ENCODE results near the gene SLC35E3.

DNA sequence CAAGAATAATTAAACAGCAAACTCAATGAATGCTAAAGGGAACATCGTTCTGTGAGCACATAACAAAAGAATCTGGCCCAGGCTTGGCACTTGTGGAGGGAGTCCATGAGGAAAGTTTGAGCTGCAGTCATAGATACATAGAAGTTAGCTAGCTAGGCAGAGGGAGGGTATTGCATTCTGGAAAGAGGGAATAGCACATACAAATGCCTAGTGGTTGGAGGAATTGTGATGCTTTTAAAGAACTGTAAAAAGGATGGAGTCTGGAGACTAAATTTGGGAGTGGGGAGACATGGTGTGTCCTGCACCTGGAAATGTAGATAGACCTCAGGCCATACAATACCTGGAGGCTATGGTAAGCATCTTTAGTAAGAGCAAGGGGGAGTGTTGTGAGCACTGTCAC, 24.0 kb downstream of the SLC35E3 start:
- TF ChIP-seq, protein P1, sequence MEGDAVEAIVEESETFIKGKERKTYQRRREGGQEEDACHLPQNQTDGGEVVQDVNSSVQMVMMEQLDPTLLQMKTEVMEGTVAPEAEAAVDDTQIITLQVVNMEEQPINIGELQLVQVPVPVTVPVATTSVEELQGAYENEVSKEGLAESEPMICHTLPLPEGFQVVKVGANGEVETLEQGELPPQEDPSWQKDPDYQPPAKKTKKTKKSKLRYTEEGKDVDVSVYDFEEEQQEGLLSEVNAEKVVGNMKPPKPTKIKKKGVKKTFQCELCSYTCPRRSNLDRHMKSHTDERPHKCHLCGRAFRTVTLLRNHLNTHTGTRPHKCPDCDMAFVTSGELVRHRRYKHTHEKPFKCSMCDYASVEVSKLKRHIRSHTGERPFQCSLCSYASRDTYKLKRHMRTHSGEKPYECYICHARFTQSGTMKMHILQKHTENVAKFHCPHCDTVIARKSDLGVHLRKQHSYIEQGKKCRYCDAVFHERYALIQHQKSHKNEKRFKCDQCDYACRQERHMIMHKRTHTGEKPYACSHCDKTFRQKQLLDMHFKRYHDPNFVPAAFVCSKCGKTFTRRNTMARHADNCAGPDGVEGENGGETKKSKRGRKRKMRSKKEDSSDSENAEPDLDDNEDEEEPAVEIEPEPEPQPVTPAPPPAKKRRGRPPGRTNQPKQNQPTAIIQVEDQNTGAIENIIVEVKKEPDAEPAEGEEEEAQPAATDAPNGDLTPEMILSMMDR (IDR thresholded peaks at IDR 0.05; ENCODE audit: insufficient read depth, low read length, poor library complexity, severe bottlenecking) = no peak
- TF ChIP-seq EZH2phosphoT487 (conservative IDR thresholded peaks at IDR 0.05; ENCODE audit: low read length) = no peak
